ENCODE data around the gene GFRAL. TPM values are rescaled to one million over a fixed set of nuclear protein-coding genes. Genes with fewer than 3 reads are reported as not detected.
"Not testable (repeated sequence)": the region's sequence is repeated elsewhere in the genome, so short reads cannot be mapped to it uniquely, and the experiment has no call there.

GFRAL gene, protein sequence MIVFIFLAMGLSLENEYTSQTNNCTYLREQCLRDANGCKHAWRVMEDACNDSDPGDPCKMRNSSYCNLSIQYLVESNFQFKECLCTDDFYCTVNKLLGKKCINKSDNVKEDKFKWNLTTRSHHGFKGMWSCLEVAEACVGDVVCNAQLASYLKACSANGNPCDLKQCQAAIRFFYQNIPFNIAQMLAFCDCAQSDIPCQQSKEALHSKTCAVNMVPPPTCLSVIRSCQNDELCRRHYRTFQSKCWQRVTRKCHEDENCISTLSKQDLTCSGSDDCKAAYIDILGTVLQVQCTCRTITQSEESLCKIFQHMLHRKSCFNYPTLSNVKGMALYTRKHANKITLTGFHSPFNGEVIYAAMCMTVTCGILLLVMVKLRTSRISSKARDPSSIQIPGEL
- polyA plus RNA-seq (2012; ENCODE audit: low read depth, missing spikeins): not detected

DNA sequence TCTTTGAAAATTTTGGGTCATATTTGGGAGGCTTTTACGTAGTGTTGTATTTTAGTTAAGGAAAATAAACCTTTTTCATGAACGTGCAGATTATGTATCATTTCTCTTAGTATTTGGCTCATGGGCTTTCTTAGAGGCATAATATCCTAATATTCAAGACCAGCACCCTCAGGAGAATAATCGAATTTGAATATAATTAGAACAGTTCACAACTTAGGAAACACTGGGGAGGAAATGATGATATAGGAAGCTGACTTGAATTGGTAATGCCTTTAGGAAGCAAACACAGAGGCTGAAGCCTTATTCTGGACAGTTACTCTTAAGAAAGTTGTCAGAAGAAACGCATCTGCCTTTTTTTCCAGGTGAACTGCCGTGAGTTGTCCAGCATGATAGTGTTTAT lies at the start of gene GFRAL:
Gene GFRAL, plus strand, starts transcription at position 301 of the 400 bp plus-strand sequence. Its CDS starts 86 bp downstream, at position 387.
- TF ChIP-seq POLR2A (IDR thresholded peaks at IDR 0.05; ENCODE audit: low read depth, low read length) (no peak), POU2F2 (IDR thresholded peaks at IDR 0.05; ENCODE audit: low read depth, low read length) (no peak), PAX5 (IDR thresholded peaks at IDR 0.05; ENCODE audit: insufficient read depth, low read length, severe bottlenecking) (no peak), SPI1 (IDR thresholded peaks at IDR 0.05; ENCODE audit: low read depth, low read length) (no peak), TAF1 (IDR thresholded peaks at IDR 0.05; ENCODE audit: low read depth, low read length) (no peak), POLR2AphosphoS5 (IDR thresholded peaks at IDR 0.05; ENCODE audit: low read depth, low read length) (no peak)
- FAIRE-seq (no peak), DNase-seq (ENCODE audit: insufficient read length, low spot score) (no peak)

DNA sequence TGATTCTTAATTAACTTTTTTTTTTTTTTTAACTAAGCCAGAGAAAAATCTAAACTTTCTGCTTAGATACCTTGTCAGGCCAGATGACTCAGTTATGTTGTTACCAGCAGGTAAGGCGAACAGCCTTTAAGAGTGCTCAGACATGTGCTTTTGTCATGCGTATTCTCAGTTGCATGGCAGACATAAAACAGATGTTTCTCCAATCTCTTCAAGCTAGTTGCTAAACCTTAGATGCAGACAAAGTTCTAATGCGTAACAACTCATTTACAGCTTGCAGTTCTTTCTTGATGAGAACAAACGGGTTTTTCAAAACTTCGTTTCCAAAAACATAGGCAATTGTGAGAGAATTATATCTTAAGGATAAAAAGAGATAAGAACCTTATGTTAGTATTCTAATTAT lies 49.6 kb upstream of the GFRAL start:
- DNase-seq (ENCODE audit: insufficient read length, low spot score) (no peak), FAIRE-seq (no peak)
- TF ChIP-seq POLR2A (IDR thresholded peaks at IDR 0.05; ENCODE audit: low read depth, low read length): no peak

DNA sequence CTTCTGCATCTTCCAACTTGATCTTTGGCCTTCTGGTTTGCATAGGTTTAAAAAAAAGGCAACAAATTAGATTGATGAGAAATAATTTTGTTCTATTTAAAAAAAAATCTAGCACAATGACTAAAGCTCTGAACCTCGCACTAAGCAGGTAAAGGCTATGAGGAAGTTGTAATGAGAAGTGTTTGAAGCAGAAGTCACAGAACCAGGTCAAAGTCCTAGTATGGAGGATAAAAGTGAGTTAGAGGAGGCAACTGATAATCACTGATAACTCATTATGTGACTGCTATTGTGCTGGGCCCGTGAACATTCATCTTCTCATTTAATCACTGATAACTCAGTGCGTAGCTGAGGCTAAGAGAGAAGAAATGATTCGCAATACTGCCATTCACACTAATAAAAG lies 46.1 kb upstream of the GFRAL start:
- DNase-seq (ENCODE audit: insufficient read length, low spot score) (no peak), FAIRE-seq (no peak)
- TF ChIP-seq POU2F2 (IDR thresholded peaks at IDR 0.05; ENCODE audit: low read depth, low read length) (no peak), SPI1 (IDR thresholded peaks at IDR 0.05; ENCODE audit: low read depth, low read length) (no peak), PAX5 (IDR thresholded peaks at IDR 0.05; ENCODE audit: insufficient read depth, low read length, severe bottlenecking) (no peak), TAF1 (IDR thresholded peaks at IDR 0.05; ENCODE audit: low read depth, low read length) (no peak), POLR2A (IDR thresholded peaks at IDR 0.05; ENCODE audit: low read depth, low read length) (no peak), POLR2AphosphoS5 (IDR thresholded peaks at IDR 0.05; ENCODE audit: low read depth, low read length) (no peak)

DNA sequence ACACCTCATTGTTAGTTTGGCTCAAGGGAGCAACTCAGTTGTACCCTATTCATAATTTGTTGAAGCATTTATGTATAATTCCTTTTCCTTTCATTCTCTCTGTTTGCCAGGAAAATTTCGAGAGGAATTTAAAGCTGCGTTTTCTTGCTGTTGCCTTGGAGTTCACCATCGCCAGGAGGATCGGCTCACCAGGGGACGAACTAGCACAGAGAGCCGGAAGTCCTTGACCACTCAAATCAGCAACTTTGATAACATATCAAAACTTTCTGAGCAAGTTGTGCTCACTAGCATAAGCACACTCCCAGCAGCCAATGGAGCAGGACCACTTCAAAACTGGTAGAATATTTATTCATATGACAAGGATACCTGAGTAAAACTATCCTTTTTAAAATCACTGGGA lies 45.2 kb upstream of the GFRAL start:
- TF ChIP-seq POU2F2 (IDR thresholded peaks at IDR 0.05; ENCODE audit: low read depth, low read length) (no peak), PAX5 (IDR thresholded peaks at IDR 0.05; ENCODE audit: insufficient read depth, low read length, severe bottlenecking) (no peak), POLR2AphosphoS5 (IDR thresholded peaks at IDR 0.05; ENCODE audit: low read depth, low read length) (no peak)
- DNase-seq (ENCODE audit: insufficient read length, low spot score) (no peak), FAIRE-seq (no peak)

DNA sequence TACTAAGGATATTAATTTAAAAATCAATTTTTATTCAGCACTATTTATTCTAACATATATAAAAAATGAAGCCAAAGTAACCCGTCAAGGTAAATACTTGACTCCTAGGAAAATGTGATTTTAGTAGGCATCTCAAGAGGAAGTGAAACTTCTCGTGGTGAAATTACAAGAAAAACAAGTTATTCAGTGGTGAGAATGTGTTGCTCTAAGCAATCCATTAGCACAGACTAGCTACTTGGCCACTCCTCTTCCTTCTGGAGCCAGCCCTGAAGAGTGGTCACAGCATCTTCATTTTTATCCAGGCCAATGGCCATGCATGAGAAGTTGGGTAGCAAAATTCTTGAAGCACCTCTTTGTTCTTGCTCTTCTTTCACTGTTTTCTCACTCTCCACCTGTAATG lies 40.4 kb upstream of the GFRAL start:
- peak; percentile 83 for TF ChIP-seq SPI1 (IDR thresholded peaks at IDR 0.05; ENCODE audit: low read depth, low read length)
- no peak for TF ChIP-seq PAX5 (IDR thresholded peaks at IDR 0.05; ENCODE audit: insufficient read depth, low read length, severe bottlenecking)
- no peak for TF ChIP-seq TAF1 (IDR thresholded peaks at IDR 0.05; ENCODE audit: low read depth, low read length)
- TF ChIP-seq POU2F2 (IDR thresholded peaks at IDR 0.05; ENCODE audit: low read depth, low read length): no peak
- TF ChIP-seq POLR2A (IDR thresholded peaks at IDR 0.05; ENCODE audit: low read depth, low read length): no peak
- no peak for TF ChIP-seq POLR2AphosphoS5 (IDR thresholded peaks at IDR 0.05; ENCODE audit: low read depth, low read length)
- no peak for DNase-seq (ENCODE audit: insufficient read length, low spot score)
- FAIRE-seq: no peak

DNA sequence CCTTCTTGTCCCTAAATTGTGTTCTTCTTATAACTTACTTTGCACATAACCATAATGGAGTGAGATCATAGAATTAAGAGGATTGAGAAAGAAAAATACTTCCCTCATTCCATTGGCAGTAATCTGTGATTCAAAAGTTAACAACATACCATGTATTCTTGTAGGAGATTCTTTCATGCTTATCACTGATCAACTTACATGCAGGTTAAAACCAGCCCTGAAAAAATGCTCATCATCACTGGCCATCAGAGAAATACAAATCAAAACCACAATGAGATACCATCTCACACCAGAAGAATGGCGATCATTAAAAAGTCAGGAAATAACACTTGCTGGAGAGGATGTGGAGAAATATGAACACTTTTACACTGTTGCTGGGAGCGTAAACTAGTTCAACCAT lies 36.5 kb upstream of the GFRAL start:
- FAIRE-seq (no peak), DNase-seq (ENCODE audit: insufficient read length, low spot score) (no peak)
- TF ChIP-seq SPI1 (IDR thresholded peaks at IDR 0.05; ENCODE audit: low read depth, low read length) (no peak), POU2F2 (IDR thresholded peaks at IDR 0.05; ENCODE audit: low read depth, low read length) (no peak), PAX5 (IDR thresholded peaks at IDR 0.05; ENCODE audit: insufficient read depth, low read length, severe bottlenecking) (no peak)

DNA sequence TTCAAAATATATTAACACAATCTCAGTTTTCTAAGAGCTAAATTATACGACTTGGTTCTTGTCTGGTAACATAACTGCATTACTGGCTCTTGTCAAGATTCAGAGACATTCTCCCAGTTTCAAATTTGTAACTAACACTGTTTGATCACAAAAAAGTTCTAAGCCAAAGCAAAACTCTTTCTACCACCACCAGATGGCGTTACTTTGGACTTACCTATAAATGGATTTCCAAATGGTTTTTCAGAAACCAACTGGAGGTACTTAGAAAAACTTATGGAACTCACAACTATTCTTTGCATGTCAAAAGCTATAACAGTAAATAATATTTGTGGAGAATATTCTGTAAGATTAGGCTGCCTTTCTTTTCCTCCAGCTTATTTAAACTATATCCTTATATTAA lies 34.2 kb upstream of the GFRAL start:
- no peak for DNase-seq (ENCODE audit: insufficient read length, low spot score)
- TF ChIP-seq PAX5 (IDR thresholded peaks at IDR 0.05; ENCODE audit: insufficient read depth, low read length, severe bottlenecking) (no peak), POU2F2 (IDR thresholded peaks at IDR 0.05; ENCODE audit: low read depth, low read length) (no peak), TAF1 (IDR thresholded peaks at IDR 0.05; ENCODE audit: low read depth, low read length) (no peak), POLR2A (IDR thresholded peaks at IDR 0.05; ENCODE audit: low read depth, low read length) (no peak), SPI1 (IDR thresholded peaks at IDR 0.05; ENCODE audit: low read depth, low read length) (no peak), POLR2AphosphoS5 (IDR thresholded peaks at IDR 0.05; ENCODE audit: low read depth, low read length) (no peak)

DNA sequence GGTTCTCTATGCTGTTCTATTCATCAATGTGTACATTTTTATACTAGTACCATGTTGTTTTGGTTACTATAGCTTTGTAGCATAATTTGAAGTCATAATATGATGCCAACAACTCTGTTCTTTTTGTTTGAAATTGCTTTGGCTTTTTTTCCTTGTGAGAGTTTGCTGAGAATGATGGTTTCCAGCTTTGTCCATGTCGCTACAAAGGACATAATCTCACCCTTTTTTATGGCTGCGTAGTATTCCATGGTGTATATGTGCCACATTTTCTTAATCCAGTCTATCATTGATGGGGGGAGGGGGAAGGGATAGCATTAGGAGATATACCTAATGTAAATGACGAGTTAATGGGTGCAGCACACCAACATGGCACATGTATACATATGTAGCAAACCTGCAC lies 30.1 kb upstream of the GFRAL start:
- not testable (repeated sequence) for DNase-seq (ENCODE audit: insufficient read length, low spot score); FAIRE-seq

More for the DNA sequence above, 34.2 kb upstream of the GFRAL start:
- no peak for FAIRE-seq

DNA sequence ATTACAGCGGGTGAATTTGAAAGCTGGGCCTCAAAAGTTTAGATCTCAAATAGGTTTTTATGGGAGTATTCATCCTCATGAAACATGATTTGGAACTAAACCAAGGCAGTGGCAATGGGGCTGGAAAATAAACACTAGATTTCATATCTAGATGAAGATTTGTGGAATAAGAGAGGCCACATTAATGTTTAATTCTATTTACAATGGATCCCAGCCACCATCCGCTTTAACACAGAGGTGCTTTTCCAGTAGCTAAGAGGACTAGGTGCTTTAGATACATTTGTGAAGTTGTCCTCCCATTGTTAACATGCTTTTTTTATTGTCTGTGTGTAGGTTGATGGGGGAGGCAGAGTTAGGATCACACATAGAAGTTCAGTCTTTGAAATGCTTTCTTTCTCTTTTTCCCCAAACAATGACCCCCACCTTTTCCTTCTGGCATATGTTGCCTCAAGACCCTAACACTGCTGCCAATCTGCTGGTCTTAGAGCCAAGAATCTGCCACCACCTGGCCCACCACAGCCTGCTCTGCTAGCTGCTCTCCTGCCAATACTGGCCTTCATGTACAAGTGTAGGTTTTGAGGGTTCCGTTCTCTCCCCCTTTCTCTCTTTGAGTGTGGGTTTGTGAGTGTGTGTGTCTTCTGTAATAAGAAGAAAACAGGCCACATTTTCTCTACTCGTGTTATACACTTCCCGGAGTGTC lies 27.8 kb upstream of the GFRAL start:
- no peak for TF ChIP-seq POLR2A (IDR thresholded peaks at IDR 0.05; ENCODE audit: low read depth, low read length)
- no peak for TF ChIP-seq POLR2AphosphoS5 (IDR thresholded peaks at IDR 0.05; ENCODE audit: low read depth, low read length)
- TF ChIP-seq POU2F2 (IDR thresholded peaks at IDR 0.05; ENCODE audit: low read depth, low read length): no peak
- no peak for TF ChIP-seq SPI1 (IDR thresholded peaks at IDR 0.05; ENCODE audit: low read depth, low read length)
- TF ChIP-seq PAX5 (IDR thresholded peaks at IDR 0.05; ENCODE audit: insufficient read depth, low read length, severe bottlenecking): no peak
- TF ChIP-seq TAF1 (IDR thresholded peaks at IDR 0.05; ENCODE audit: low read depth, low read length): no peak
- no peak for FAIRE-seq
- DNase-seq (ENCODE audit: insufficient read length, low spot score): no peak

DNA sequence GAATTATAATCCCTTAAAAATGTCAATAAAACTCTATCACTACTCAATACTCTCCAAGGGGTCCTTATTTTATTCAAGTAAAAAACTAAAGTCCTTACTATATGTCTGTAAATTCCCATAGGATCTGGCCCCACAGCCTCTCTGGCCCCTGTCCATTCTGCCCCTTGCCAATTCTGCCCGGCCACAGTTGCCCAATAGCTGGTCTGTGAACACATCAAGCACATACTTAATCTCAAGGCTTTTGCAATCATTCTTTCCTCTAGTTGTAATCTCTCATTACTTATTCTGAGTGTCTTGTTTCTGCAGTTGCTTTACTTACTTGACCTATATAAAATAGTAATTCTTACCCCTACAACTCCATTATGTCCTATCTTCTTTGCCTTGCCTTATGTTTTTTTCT lies 22.5 kb upstream of the GFRAL start:
- DNase-seq (ENCODE audit: insufficient read length, low spot score) (no peak), FAIRE-seq (no peak)
- TF ChIP-seq PAX5 (IDR thresholded peaks at IDR 0.05; ENCODE audit: insufficient read depth, low read length, severe bottlenecking) (no peak), POLR2A (IDR thresholded peaks at IDR 0.05; ENCODE audit: low read depth, low read length) (no peak), SPI1 (IDR thresholded peaks at IDR 0.05; ENCODE audit: low read depth, low read length) (no peak), POU2F2 (IDR thresholded peaks at IDR 0.05; ENCODE audit: low read depth, low read length) (no peak), POLR2AphosphoS5 (IDR thresholded peaks at IDR 0.05; ENCODE audit: low read depth, low read length) (no peak), TAF1 (IDR thresholded peaks at IDR 0.05; ENCODE audit: low read depth, low read length) (no peak)

All from GM12891 (cell line).